GM21825 (cell line): ENCODE results near the gene EPB42.
A peak's percentile ranks its signal among the peaks of the same experiment; 100 is the strongest.
"Not testable (repeated sequence)": the region's sequence is repeated elsewhere in the genome, so short reads cannot be mapped to it uniquely, and the experiment has no call there.

ENCODE experiments used
- ATAC-seq: cut with Tn5 transposase; IDR thresholded peaks from one replicate; pipeline ENCODE4 v1.9.1; 2021; ENCODE audit warnings: mild to moderate bottlenecking, moderate library complexity; ENCODE audit not compliant: unreplicated experiment

EPB42 gene

DNA sequence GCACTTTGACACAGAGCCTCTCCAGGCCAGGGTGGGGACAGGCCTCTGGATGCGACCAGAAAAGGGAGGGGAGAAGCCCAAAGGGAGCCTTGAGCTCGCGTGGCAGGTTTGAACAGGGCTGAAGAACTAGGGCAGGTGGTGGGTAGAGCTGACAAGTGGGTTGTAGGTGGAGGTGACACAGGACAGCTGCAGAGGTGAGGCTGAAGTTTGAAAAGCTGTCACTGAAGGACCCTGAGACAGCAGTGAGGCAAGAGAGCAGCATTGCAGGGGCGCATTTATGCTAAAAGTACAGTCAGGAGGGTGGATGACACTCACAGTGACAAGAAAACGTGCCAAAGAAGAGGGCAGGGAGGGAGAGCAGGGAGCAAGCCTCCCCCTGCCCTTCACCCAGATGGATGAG is 21.8 kb upstream of the EPB42 start:
- no peak for ATAC-seq

DNA sequence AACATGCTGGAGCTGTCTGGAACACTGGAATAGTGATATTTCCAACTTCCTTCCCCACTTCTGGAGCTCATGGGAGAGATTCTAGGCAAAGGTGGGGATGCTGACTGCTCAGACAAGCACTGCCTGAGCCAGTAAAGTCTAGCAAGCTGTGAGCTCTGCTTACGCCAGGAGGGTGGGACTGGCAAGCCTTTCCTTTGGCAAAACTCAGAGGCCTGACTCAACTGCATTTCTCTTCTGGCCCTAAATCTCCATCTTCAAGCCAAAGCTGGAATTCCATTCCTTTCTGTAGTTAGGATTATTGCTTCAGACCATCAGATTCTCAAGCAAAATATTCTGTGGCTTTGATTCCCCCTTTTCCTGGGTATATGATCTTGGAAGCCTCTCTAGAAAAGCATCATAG is 20.3 kb upstream of the EPB42 start:
- ATAC-seq, result no peak

DNA sequence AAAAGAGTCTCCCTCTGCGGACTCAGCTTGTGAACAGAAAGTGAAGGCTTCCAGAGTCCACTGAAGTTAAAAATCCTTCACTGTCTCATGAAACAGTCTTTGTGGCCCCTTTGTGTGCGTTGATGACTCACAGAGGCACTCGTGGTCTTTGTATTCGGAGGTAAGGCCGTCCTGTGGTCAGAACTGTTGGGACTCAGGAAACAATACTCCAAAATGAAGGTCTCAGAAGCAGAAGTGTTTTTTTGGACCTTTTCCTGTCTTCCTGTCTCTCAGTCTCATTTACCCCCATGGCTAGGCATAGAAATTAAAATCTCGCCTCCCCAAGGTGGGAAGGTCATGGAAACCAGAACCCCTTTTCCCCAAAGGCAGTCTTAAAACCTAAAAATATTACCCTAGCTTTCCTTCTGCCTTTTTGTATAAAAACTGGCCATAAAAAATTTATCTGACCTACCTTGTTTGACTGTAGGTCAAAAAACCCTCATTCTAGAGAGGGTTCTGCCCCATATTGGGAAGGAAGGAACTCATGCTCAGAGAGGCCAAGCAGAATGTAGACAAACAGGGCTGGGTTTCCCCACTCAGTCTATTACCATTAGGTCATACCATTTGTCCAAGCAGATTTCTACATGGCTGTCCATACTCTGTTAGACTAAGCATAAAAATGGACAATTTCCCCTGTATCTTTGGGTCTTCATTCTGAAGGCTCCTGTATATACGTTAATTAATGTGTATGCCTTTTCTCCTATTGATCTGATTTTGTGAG is 19.1 kb upstream of the EPB42 start:
- no peak for ATAC-seq

DNA sequence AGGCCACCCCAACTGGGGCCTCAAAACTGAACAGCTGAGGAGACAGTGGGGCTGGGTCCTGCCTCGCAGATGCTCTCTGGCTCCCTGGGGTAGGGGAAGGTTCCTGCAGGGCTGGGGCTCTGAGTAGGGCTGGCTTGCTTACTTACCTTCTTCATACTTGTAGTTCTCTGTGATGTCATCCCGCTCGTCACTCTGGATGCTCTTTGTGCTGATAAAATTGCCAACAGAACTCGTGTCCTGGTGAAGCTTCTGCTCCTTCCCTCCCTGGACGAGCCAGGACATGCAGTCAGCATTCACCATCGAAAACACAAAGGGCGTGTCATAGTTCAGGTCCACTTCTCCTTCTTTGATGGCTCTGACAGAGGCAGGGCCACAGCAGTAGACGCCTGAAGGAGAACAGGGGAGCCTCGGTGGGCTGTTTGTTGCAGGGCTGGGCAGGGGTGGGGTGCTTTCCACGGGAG is 17.9 kb upstream of the EPB42 start:
- ATAC-seq, result no peak

DNA sequence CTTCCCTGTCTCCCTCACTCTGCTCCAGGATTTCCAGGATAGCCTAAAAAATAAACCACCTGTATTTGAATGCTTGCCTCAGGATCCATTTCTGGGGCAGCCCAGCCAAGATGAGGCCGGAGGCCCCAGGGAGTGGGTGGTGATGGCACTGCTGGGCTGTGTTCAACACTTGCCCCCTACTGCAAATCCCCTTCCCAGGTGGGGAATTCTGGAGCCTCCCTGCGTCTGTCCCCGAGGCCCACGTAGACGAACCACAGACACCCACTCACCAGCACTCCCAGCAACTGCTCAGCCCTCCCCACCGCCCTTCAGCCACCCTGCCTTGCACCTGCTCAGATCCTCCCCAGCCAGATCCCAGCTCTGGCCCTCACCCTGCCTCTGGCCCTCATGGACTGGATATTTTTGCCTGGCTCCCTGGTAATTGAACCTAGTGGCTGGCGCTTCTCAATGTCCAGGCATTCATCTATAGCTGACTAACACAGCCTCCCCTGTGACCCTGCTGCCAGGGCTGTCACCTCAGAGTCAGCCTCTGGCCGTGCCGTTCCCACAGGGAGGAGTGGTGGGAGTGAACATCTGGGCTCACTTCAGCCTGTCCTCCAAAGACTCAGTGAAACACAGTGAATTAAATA is 17.1 kb upstream of the EPB42 start:
- no peak for ATAC-seq

DNA sequence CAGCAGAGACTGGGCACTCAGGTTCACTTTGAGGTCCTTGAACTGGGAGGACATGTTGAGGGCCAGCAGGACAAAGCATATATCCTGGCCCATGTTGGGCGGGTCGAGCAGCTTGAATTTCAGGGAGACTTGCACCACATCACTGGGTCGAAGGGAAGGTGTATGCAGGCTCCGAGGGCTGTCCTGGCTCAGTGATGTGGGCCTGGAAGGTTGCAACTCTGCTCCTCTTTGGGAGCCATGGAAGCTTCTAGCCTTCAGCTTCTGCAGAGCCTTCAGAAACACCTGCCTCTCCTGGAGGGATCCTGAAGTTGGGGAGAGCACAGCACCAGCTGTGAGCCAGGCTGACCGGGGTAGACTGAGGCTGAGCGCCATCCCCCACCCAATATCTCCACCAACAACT is 14.7 kb upstream of the EPB42 start:
- ATAC-seq, result no peak

DNA sequence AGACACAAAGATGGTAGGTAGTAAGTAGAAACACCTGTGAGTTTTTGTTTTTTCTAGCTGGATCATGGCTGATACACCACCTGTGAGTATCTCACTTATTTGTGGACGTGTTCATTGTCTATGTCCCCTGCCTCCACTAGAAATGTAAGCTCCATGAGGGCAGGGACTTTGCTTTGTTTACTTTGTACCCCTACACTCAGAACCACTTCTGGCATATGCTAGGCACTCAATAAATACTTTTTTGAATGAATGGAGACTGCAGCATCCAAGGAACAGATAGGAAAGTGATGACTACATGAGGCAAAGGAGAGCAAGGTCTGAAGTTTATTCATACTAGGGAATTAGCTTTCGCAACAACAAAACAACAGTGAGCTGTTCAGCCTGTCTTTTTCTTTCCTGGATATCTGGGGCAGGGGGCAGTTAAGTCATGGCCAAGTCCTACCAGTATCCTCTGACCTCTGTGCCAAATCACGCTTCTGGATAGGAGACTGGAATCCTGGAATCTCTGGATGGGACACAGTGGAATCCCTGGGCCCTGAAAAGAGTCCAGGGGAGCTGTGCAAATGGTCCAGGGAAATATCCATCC is 11.6 kb upstream of the EPB42 start:
- no peak for ATAC-seq

DNA sequence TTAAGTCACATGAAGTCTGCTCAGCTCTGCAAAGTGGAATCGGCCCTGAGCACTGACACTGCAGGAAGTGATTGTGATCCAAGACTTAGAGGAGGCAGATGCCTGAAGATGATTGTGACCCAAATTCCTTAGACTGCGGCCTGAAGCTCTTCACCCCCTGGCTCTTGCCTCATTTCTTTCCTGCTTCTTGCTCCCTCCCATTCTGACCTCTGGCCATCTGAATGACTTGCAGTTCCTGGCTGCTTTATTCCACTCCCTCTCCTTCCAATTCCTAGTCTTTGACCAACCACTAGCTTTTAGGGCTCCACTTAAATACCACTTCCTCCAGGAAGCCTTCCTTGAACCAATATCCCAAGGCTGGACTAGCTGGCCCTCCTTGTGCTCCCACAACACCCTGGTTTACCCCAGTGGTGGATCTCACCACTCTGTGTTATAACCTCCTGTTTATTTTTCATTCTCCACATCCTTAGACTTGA is 9.9 kb upstream of the EPB42 start:
- ATAC-seq, result no peak

DNA sequence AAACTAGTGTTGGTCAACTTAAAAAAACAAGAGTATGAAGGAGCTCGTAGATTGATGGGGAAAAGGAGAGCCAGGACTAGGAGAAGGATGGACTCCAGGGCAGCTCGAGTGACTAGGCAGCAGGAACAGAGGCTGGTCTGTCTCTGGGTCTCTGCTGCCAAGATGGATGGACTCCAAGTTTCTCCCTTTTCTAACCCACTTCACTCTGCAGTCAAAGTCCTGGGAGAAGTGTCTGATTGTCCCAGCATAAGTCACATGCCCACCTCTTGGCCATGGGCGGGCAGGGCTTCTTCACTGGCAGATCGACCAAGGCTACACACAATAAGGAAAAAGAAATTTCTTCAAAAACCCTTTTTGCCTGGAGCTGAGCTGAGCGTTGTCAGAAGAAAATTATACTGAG is 9.2 kb upstream of the EPB42 start:
- no peak for ATAC-seq

DNA sequence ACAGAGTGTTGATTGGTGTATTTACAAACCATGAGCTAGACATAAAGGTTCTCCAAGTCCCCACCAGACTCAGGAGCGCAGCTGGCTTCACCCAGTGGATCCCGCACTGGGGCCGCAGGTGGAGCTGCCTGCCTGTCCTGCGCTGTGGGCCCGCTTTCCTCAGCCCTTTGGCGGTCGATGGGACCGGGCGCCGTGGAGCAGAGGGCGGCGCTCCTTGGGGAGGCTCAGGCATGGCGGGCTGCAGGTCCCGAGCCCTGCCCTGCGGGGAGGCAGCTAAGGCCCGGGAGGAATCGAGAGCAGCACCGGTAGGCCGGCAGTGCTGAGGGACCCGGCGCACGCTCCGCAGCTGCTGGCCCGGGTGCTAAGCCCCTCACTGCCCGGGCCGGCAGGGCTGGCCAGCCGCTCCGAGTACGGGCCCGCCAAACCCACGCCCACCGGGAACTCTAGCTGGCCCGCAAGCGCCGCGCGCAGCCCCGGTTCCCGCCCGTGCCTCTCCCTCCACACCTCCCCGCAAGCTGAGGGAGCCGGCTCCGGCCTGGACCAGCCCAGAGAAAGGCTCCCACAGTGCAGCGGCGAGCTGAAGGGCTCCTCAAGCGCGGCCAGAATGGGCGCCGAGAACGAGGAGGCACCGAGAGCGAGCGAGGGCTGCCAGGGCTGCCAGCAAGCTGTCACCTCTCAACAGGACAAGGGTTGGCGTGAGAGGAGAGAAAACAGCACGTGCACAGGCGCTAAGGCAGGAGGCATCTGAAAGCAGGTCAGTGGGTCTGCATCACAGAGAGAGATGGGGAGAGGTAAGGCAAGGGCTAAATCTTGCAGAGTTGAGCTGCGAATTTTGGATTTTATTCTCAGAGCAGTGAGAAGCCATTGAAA is 5.9 kb upstream of the EPB42 start:
- no peak for ATAC-seq

DNA sequence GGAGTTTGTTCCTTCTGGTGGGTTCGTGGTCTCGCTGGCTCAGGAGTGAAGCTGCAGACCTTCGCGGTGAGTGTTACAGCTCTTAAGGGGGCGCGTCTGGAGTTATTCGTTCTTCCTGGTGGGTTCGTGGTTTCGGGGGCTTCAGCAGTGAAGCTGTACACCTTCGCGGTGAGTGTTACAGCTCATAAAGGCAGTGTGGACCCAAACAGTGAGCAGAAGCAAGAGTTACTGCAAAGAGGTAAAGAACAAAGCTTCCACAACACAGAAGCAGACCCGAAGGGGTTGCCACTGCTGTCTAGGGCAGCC is 5.1 kb upstream of the EPB42 start:
- ATAC-seq, result not testable (repeated sequence)

DNA sequence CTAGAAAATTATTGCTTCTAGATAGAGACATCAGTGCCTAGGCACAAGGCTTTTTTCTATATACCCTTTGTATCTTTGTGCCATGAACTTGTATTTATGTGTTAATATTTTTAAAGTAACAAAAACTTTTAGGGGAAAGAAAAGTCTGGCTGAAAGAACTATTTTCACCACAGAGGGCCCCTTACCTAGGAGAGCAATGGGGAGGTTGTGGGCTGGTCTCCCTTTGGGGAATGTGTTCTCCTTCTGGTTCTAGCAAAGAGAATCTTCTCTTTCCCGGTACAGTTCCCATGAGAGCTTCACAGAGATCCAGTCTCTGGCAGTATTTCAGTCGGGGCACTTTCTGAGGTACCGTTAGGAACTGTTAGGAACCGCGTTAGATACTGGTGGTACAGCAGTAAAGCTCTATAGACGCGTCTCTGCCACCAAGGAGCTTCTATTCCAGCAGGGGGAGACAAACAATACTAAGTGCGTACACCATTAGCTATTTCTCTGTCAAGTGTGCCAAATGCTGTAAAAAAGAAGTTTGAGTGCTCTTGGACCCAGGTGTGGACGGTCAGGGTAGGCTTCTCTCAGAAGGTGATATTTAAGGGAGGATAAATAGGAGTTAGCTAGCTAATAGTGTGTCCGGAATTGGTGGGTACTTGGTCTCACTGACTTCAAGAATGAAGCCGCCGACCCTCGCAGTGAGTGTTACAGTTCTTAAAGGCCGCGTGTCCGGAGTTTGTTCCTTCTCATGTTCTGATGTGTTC is 4.6 kb upstream of the EPB42 start:
- ATAC-seq, result peak; percentile 72

DNA sequence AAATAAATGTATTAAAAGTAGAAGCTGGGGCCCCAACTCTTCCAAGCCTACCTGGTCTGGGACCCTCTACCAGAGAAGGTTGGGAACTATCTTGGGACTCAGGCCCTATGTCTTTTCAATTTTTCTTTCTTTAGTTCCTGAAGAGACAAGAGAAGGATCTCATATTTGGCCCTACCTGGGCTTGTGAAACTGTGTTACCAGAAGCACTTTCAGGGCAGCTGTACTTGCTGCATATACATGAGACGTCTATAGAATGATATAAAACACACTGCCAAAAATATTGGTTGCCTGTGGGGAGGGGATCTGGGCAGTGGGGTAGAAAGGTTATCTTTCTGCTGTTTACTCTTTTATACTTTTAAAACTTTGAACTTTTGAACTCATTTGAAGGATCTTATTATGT is 604 bp upstream of the EPB42 start:
- ATAC-seq, result no peak

DNA sequence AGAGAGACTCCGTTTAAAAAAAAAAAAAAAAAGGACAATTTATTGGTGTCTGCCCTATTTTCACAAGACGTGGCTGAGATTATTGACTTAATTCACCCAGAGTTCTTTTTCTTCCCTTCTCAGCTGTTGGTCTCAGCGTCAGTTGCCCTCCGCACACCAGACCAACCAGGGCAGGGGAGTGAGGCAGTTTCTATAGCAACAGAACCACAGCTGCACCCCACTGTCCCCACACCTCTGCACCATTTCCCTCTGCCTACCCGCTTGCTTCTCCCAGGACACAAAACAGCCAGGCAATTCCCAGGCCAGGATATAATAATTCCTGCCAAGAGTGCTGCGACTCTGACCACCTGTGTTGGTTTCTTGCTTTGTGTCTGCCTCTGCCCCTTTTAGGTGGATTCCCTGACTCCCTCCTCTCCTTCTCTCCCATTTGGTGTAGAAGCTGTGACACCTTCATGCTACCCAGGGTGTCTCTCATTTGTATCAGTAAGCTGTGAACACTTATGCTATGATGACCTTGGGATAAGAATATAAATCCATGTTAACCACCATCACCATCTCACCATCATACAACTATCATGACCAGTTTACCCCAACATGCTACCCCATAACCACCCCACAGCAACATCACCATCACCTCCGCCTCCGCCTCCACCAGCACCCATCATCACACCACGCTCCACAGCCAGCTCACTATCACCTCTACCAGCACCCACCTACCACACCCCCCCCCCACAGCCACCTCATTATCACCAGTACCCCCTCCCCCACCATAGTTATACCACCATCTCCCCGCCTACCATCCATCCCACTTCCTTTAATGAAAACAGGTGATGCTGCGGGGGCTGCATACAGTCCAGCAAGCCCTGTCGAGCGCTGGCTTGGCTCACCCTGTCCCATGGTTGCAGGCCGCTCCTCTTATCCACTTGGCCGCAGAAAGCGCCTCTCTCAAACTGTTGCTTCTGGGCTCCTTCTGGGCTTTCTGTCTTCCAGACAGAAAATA is 589 bp downstream of the EPB42 start:
- ATAC-seq, result no peak

DNA sequence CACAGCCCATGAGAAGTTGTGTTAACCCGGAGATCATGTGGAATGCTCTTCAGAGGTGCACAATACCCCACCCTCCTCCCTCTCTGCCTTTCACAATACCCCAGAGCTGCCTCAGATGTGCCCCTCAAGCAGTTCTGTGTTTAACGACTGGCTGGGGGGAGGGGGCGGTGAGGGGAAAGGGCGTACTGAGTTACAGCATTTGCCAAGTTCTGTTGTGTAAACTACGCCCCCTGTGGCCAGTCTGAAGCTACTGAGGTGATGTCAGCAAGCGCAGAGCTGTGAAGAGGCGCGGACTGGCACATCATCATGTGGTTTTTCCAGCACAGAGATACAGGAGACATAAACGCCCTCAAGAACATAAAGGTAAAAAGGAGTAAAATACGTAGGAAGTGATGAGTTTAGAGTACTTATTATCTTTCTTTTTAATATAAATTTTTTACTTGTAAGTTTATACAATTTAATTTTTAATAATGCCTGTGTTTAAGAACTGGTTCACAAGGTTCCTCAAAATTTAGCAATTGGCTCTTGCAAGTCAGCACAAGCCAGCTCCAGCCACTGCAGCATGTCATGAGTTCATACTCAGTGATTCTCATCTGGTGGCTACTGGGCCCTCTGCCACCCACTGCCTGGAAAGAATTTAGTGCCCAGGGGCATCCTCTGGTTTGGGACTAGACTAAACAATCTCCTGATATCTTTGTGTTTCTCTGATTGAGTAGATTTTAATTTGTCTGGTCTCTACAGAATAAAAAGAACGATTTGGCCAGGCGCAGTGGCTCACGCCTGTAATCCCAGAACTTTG is 1.7 kb downstream of the EPB42 start:
- ATAC-seq, result no peak

DNA sequence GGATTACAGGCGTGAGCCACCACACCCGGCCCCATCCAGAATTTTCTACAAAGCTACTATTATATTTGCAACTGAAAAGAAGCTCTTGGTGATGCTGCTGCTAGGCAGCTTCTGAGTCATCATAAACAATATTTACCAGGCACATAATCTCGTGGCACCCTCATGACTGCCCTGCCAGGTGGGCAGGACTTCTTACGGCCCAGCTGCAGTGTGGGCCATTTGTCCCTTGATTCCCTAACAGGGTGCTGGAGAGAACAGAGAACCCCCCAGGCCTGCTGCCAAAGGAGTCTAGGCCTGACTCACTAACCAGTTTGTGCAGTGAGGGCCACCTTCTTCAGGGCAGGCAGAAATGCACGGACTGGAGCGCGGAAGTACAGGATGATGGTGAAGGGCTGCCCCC is 4.9 kb downstream of the EPB42 start:
- no peak for ATAC-seq

DNA sequence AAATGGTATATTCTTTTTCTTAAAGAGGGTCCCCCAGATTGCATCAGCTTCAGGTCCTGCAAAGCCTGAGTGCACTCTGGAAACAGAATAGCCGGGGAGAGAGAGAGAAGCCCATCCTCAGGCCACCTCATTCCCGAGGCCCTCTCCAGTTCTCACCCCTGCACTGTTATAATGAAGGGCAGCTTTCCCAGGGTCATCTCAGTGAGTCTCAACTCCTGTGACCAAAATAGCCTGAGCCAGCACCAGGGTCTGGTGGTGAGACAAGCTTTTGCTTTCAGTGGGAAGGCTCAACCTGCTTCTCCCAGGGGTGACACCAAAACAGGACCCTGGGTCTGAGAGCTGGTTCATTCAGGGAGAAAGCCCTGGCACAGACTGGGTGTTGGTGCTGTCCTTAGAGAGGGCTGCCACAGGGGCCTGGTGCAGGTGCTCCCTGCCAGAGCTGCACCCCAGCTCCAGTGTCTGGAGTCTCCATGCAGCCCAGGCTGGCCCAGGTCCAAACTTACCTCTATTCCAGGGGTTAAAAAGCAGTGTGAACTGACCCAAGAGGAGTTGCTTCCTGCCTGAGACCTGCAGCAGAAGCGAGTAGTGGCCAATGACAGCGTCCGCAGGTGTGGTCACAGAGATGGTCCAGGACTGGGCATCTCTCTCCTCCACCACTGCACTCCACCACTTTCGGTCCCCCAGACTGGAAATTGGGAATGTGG is 6.1 kb downstream of the EPB42 start:
- no peak for ATAC-seq

DNA sequence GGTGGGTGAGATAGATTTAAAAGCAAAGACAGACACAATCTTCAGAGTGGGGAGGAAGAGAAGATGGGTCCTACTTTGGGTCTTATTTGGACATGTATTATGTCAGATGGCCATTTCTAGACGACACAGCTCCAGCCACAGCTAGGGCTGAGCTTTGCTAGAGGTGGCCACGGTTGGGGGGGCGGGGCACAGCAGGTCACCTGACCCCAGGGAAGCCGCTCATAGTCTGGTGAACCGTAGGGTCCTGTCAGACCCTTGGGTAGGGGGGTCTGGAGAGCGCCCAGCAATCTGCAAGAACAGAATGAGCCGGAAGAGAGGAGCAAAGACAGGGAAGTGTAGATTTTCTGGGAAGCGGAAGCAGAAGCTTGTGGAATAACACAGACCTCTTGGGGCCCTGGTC is 6.6 kb downstream of the EPB42 start:
- ATAC-seq, result no peak
